B cell (primary cell): ENCODE measurements around the gene OTOF. TPM values are rescaled to one million over a fixed set of nuclear protein-coding genes. Genes with fewer than 3 reads are reported as not detected.

Experiments used
- ATAC-seq: fragments of 200-7000 bp; cut with Tn5 transposase; one replicate; pipeline ENCODE4 v1.10.0; 2021; ENCODE audit warnings: low read depth, mild to moderate bottlenecking, moderate number of reproducible peaks, moderate library complexity
- CTCF ChIA-PET: fragments of 350-600 bp; sonication (Branson Sonifier 250); formaldehyde crosslinking; loops from one replicate; lab custom pipeline; 2021; ENCODE audit warnings: antibody characterized with exemption, inconsistent platforms; lab: Charles Lee
- POLR2A ChIA-PET: fragments of 350-600 bp; sonication (Branson Sonifier 250); formaldehyde crosslinking; loops from one replicate; lab custom pipeline; 2021; ENCODE audit warnings: antibody characterized with exemption; lab: Charles Lee
- DNase-seq: peaks from one replicate; pipeline ENCODE4 v3.0.0; 2013
- H2AFZ ChIP-seq: 2 replicates; pipeline ENCODE4 v1.6.1; 2012; ENCODE audit warnings: mild to moderate bottlenecking, low read depth, low read length; ENCODE audit not compliant: insufficient read depth, poor library complexity, severe bottlenecking
- H3K27ac ChIP-seq, 2 donors: 1 replicate in 1 of 2; 2 replicates in 1 of 2; pipeline ENCODE4 v1.5.1; 2012 to 2013; ENCODE audit warnings: low read length in 2 of 2, mild to moderate bottlenecking in 2 of 2, moderate library complexity in 1 of 2
- H3K27me3 ChIP-seq, 4 experiments: fragments of 200-600 bp in 1 of 4; sonication (generic) in 1 of 4; replicated peaks in 1 of 4; 1 replicate in 2 of 4; 2 replicates in 2 of 4; pipeline versions ENCODE4 v1.6.1 to v1.7.0; 2013 to 2016; ENCODE audit warnings: low read length in 3 of 4, mild to moderate bottlenecking in 2 of 4, mixed read lengths in 1 of 4, moderate library complexity in 1 of 4; ENCODE audit not compliant: insufficient read depth in 4 of 4, control insufficient read depth in 3 of 4; ENCODE audit errors: control extremely low read depth in 1 of 4
- H3K36me3 ChIP-seq, 2 experiments: replicated peaks in 1 of 2; 1 replicate in 1 of 2; 2 replicates in 1 of 2; pipeline versions ENCODE4 v1.6.1 to v1.7.1; 2013; ENCODE audit warnings: low read length in 1 of 2; ENCODE audit not compliant: insufficient read depth in 2 of 2, control insufficient read depth in 1 of 2; ENCODE audit errors: control extremely low read depth in 1 of 2, extremely low read depth in 1 of 2
- H3K4me1 ChIP-seq, 2 donors: fragments of 200-600 bp in 1 of 2; sonication (generic) in 1 of 2; 1 replicate in 1 of 2; 2 replicates in 1 of 2; pipeline versions ENCODE4 v1.5.1 to v1.6.1; 2013 to 2017; ENCODE audit warnings: low read length in 2 of 2; ENCODE audit not compliant: control insufficient read depth in 2 of 2, insufficient read depth in 2 of 2
- H3K4me2 ChIP-seq: replicated peaks from 2 replicates; pipeline ENCODE3; 2012; ENCODE audit warnings: mild to moderate bottlenecking, low read depth, low read length; ENCODE audit not compliant: poor library complexity, severe bottlenecking
- H3K4me3 ChIP-seq, 5 experiments: fragments of 200-600 bp in 1 of 5; sonication (generic) in 1 of 5; 1 replicate in 3 of 5; 2 replicates in 2 of 5; pipeline versions ENCODE4 v1.5.1 to v1.7.0; 2011 to 2016; ENCODE audit warnings: low read length in 4 of 5, mild to moderate bottlenecking in 4 of 5, low read depth in 2 of 5, control low read depth in 1 of 5, moderate library complexity in 1 of 5; ENCODE audit not compliant: insufficient read depth in 1 of 5; ENCODE audit errors: control extremely low read depth in 1 of 5, extremely low read depth in 1 of 5
- H3K79me2 ChIP-seq: fragments of 200-600 bp; sonication (generic); one replicate; pipeline ENCODE4 v1.6.0; 2016; ENCODE audit warnings: low read length; ENCODE audit not compliant: control insufficient read depth, insufficient read depth
- H3K9ac ChIP-seq: fragments of 200-600 bp; sonication (generic); 2 replicates; pipeline ENCODE4 v1.6.1; 2017; ENCODE audit warnings: mild to moderate bottlenecking, low read length, moderate library complexity
- H3K9me3 ChIP-seq, 3 donors: one replicate each; pipeline versions ENCODE4 v1.6.1 to v1.7.1; 2013; ENCODE audit warnings: low read length in 2 of 3; ENCODE audit not compliant: control insufficient read depth in 2 of 3, insufficient read depth in 1 of 3; ENCODE audit errors: control extremely low read depth in 1 of 3
- H4K20me1 ChIP-seq: 2 replicates; pipeline ENCODE4 v1.6.0; 2012; ENCODE audit warnings: mild to moderate bottlenecking, low read length; ENCODE audit not compliant: insufficient read depth, control insufficient read depth, poor library complexity, severe bottlenecking
- H3K27ac Mint-ChIP-seq: one replicate; pipeline ENCODE4 v1.8.0; 2021; ENCODE audit warnings: mixed read lengths
- H3K27me3 Mint-ChIP-seq: one replicate; pipeline ENCODE4 v1.8.0; 2021; ENCODE audit warnings: mixed read lengths
- H3K4me1 Mint-ChIP-seq: one replicate; pipeline ENCODE4 v1.8.0; 2021; ENCODE audit warnings: mixed read lengths
- H3K4me3 Mint-ChIP-seq: one replicate; pipeline ENCODE4 v1.8.0; 2021; ENCODE audit warnings: mixed read lengths
- H3K9me3 Mint-ChIP-seq: one replicate; pipeline ENCODE4 v1.8.0; 2022; ENCODE audit warnings: mixed read lengths; ENCODE audit not compliant: insufficient read depth
- CTCF ChIP-seq: fragments of 200-600 bp; IDR thresholded peaks from one replicate; pipeline ENCODE4 v1.8.0; 2022; ENCODE audit warnings: antibody characterized with exemption, mild to moderate bottlenecking
- EZH2 ChIP-seq: IDR thresholded peaks from 2 replicates; pipeline ENCODE4 v1.6.1; 2012; ENCODE audit warnings: borderline replicate concordance, low read depth, mild to moderate bottlenecking, moderate library complexity, low read length; ENCODE audit not compliant: insufficient read depth, poor library complexity, severe bottlenecking
- WGBS: methylation state at CpG from one replicate; pipeline ENCODE4 v1.1.5; 2013; ENCODE audit warnings: missing lambda C conversion rate; ENCODE audit not compliant: insufficient coverage; 5-methylcytosine and 5-hydroxymethylcytosine counted together
- intact Hi-C: fragments of 100-400 bp; cut with micrococcal nuclease; formaldehyde crosslinking; loops from one replicate; pipeline ENCODE4 v1.10.0; 2022
- polyA plus RNA-seq: library from polyadenylated mRNA; depleted of rRNA; stranded (reverse); fragments of >200 nt; gene quantifications from 2 replicates; pipeline ENCODE4 v1.2.3, GENCODE V29; 2012
- total RNA-seq, 2 donors: library from RNA; stranded (reverse); fragments of 120-200 nt in 1 of 2; gene quantifications; 1 replicate in 1 of 2; 2 replicates in 1 of 2; pipeline versions ENCODE4 v1.2.3 to v1.2.4, GENCODE V29; 2013 to 2022

The OTOF gene
- total and polyA plus RNA-seq, 2 donors (not counting 1 experiment from before 2014, with no cell fraction given): not detected

- intact Hi-C loops: no loop called here
- ATAC-seq: no peak
- Mint-ChIP-seq H3K9me3 (no peaks in the 10 kb centered on the region), H3K4me3 (peak overlapping the region; percentile 52), H3K27ac (no peak overlapping the region), H3K27me3 (peaks cover 11% of the 10 kb centered on the region), H3K4me1 (peaks cover 9% of the 10 kb centered on the region)
- POLR2A ChIA-PET: no interaction called here
- H2AFZ ChIP-seq: peak overlapping the region; percentile 50
- H3K4me1 ChIP-seq: no peaks in the 10 kb centered on the region
- H3K4me3 ChIP-seq: peak overlapping the region in 3 of 5 experiments; percentile 16 to 35 (median 31)
- no peaks in the 10 kb centered on the region for H3K79me2 ChIP-seq
- H3K9ac ChIP-seq: peak overlapping the region; percentile 31
- TF ChIP-seq EZH2 (no peak), CTCF (no peak)
- CTCF ChIA-PET: no interaction called here
- no peaks in the 10 kb centered on the region for H3K36me3 ChIP-seq
- DNase-seq: peak; percentile 8
- WGBS: 27% methylated on average over 4 of the region's 10 CpGs
- H3K27me3 ChIP-seq: no peaks in the 10 kb centered on the region
- no peaks in the 10 kb centered on the region for H3K9me3 ChIP-seq
- H3K27ac ChIP-seq: no peak overlapping the region
- H3K4me2 ChIP-seq: peak overlapping the region; percentile 36
- H4K20me1 ChIP-seq: no peaks in the 10 kb centered on the region
Observed at GRCh38 chr2:26412091-26412673, 65.7 kb downstream of the OTOF start.

- H3K9me3 ChIP-seq: no peaks in the 10 kb centered on the region
- no peak overlapping the region for H3K9ac ChIP-seq
- intact Hi-C loops: no loop called here
- no peaks in the 10 kb centered on the region for H3K79me2 ChIP-seq
- DNase-seq: no peak
- no peaks in the 10 kb centered on the region for H3K36me3 ChIP-seq
- H3K9me3 Mint-ChIP-seq: no peaks in the 10 kb centered on the region
- H3K4me1 ChIP-seq: no peaks in the 10 kb centered on the region
- no peaks in the 10 kb centered on the region for H4K20me1 ChIP-seq
- H3K4me2 ChIP-seq: no peak overlapping the region
- no peaks in the 10 kb centered on the region for H3K27me3 ChIP-seq
- H3K27me3 Mint-ChIP-seq: peaks cover 14% of the 10 kb centered on the region
- ATAC-seq: no peak
- no peak overlapping the region for H3K27ac ChIP-seq
- peaks cover 9% of the 10 kb centered on the region for H3K4me1 Mint-ChIP-seq
- 100% methylated on average over 5 of the region's 6 CpGs for WGBS
- ChIA-PET CTCF (no interaction called here), POLR2A (no interaction called here)
- no peak overlapping the region for H2AFZ ChIP-seq
- H3K27ac Mint-ChIP-seq: no peak overlapping the region
- H3K4me3 Mint-ChIP-seq: no peak overlapping the region
- TF ChIP-seq EZH2 (no peak), CTCF (no peak)
- H3K4me3 ChIP-seq: no peak overlapping the region
Observed at GRCh38 chr2:26411419-26411818, 66.5 kb downstream of the OTOF start.
